Smooth muscle cell (in vitro differentiated cells): Measurements from ENCODE around the gene SPTB. TPM values are rescaled to one million over a fixed set of nuclear protein-coding genes. Genes with fewer than 3 reads are reported as not detected.
A peak's percentile ranks its signal among the peaks of the same experiment; 100 is the strongest.

Experiments used
- DNase-seq: peaks from one replicate; lab custom pipeline; 2025; ENCODE audit not compliant: unreplicated experiment; lab: John Stamatoyannopoulos, UW
- H2AFZ ChIP-seq: fragments of 200-600 bp; sonication (generic); 2 replicates; pipeline ENCODE4 v1.6.0; 2016; ENCODE audit warnings: antibody characterized with exemption, low read depth, mild to moderate bottlenecking
- H3F3A ChIP-seq: fragments of 200-600 bp; sonication (generic); 2 replicates; pipeline ENCODE4 v1.6.0; 2017; ENCODE audit warnings: antibody characterized with exemption, low read depth
- H3K27ac ChIP-seq: fragments of 200-600 bp; sonication (generic); 2 replicates; pipeline ENCODE4 v1.5.1; 2016; ENCODE audit warnings: low read depth, mild to moderate bottlenecking
- H3K27me3 ChIP-seq: fragments of 200-600 bp; sonication (generic); 2 replicates; pipeline ENCODE4 v1.6.1; 2016; ENCODE audit warnings: low read depth, mild to moderate bottlenecking
- H3K36me3 ChIP-seq: fragments of 200-600 bp; sonication (generic); 2 replicates; pipeline ENCODE4 v1.5.1; 2016; ENCODE audit warnings: low read depth
- H3K4me1 ChIP-seq: fragments of 200-600 bp; sonication (generic); 2 replicates; pipeline ENCODE4 v1.5.1; 2016; ENCODE audit warnings: low read depth
- H3K4me2 ChIP-seq: fragments of 200-600 bp; sonication (generic); 2 replicates; pipeline ENCODE4 v1.6.0; 2016; ENCODE audit warnings: mild to moderate bottlenecking
- H3K4me3 ChIP-seq: fragments of 200-600 bp; sonication (generic); 2 replicates; pipeline ENCODE4 v1.5.1; 2016; ENCODE audit warnings: mild to moderate bottlenecking
- H3K79me2 ChIP-seq: fragments of 200-600 bp; sonication (generic); 2 replicates; pipeline ENCODE4 v1.6.0; 2016; ENCODE audit warnings: low read depth, mild to moderate bottlenecking
- H3K9ac ChIP-seq: fragments of 200-600 bp; sonication (generic); 2 replicates; pipeline ENCODE4 v1.6.0; 2016; ENCODE audit warnings: low read depth
- H3K9me3 ChIP-seq: fragments of 200-600 bp; sonication (generic); replicated peaks from 2 replicates; pipeline ENCODE4 v1.5.1; 2016; ENCODE audit warnings: low read depth
- H4K20me1 ChIP-seq: fragments of 200-600 bp; sonication (generic); 2 replicates; pipeline ENCODE4 v1.6.0; 2016; ENCODE audit warnings: low read depth
- CTCF ChIP-seq: fragments of 200-600 bp; sonication (generic); IDR thresholded peaks from 2 replicates; pipeline ENCODE4 v1.5.1; 2017; ENCODE audit warnings: borderline replicate concordance, mild to moderate bottlenecking, antibody characterized with exemption; ENCODE audit not compliant: insufficient read depth, poor library complexity, severe bottlenecking
- WGBS: methylation state at CpG from one replicate; pipeline ENCODE4 v1.1.7; 2016; ENCODE audit warnings: low lambda C conversion rate; 5-methylcytosine and 5-hydroxymethylcytosine counted together
- polyA plus RNA-seq: library from polyadenylated mRNA; unstranded; fragments of >200 nt; fragmentation: Nextera tagmentation; extraction: Ambion mirVana; gene quantifications from 2 replicates; pipeline ENCODE4 v1.2.1, GENCODE V29; 2016
- total RNA-seq: library from RNA; depleted of rRNA; stranded (reverse); fragments of >200 nt; gene quantifications from 2 replicates; pipeline ENCODE4 v1.2.3, GENCODE V29; 2014

The SPTB gene
- total and polyA plus RNA-seq, 2 experiments from 2014 or later: 0.25 to 3.3 TPM

GRCh38 chr14:64722842-64723447 lies 156.8 kb downstream of the SPTB start:
- H3K4me1 ChIP-seq: peaks cover 42% of the 10 kb centered on the region
- H3K4me2 ChIP-seq: no peak overlapping the region
- no peak overlapping the region for H3K9ac ChIP-seq
- peaks cover 68% of the 10 kb centered on the region for H3K79me2 ChIP-seq
- DNase-seq: no peak
- H3K27ac ChIP-seq: peak overlapping the region; percentile 23
- H4K20me1 ChIP-seq: peaks cover 19% of the 10 kb centered on the region
- H3K4me3 ChIP-seq: no peak overlapping the region
- no peak overlapping the region for H2AFZ ChIP-seq
- TF ChIP-seq CTCF: no peak
- 88% methylated on average over 5 of the region's 5 CpGs for WGBS
- H3K9me3 ChIP-seq: no peaks in the 10 kb centered on the region
- no peaks in the 10 kb centered on the region for H3F3A ChIP-seq
- no peaks in the 10 kb centered on the region for H3K27me3 ChIP-seq
- H3K36me3 ChIP-seq: no peaks in the 10 kb centered on the region

- Histone ChIP-seq H3K27ac (peak overlapping the region; percentile 80), H3K27me3 (no peaks in the 10 kb centered on the region), H3F3A (no peaks in the 10 kb centered on the region), H3K4me2 (no peak overlapping the region), H3K79me2 (peaks cover 74% of the 10 kb centered on the region), H3K36me3 (no peaks in the 10 kb centered on the region), H3K4me3 (no peak overlapping the region), H3K9ac (no peak overlapping the region), H2AFZ (no peak overlapping the region), H3K9me3 (no peaks in the 10 kb centered on the region), H4K20me1 (peaks cover 16% of the 10 kb centered on the region), H3K4me1 (peaks cover 50% of the 10 kb centered on the region)
- WGBS: 86% methylated on average over 9 of the region's 9 CpGs
- no peak for DNase-seq
- no peak for TF ChIP-seq CTCF
Observed at GRCh38 chr14:64721899-64722298, 157.8 kb downstream of the SPTB start.

GRCh38 chr14:64721391-64721791 lies 158.3 kb downstream of the SPTB start:
- Histone ChIP-seq H3K4me1 (peaks cover 52% of the 10 kb centered on the region), H3K9ac (peak overlapping the region; percentile 28), H4K20me1 (peaks cover 11% of the 10 kb centered on the region), H3K27me3 (no peaks in the 10 kb centered on the region), H3F3A (no peaks in the 10 kb centered on the region), H3K27ac (peak overlapping the region; percentile 80), H3K79me2 (peaks cover 77% of the 10 kb centered on the region), H3K9me3 (no peaks in the 10 kb centered on the region), H2AFZ (no peak overlapping the region), H3K36me3 (no peaks in the 10 kb centered on the region), H3K4me3 (no peak overlapping the region), H3K4me2 (peak overlapping the region; percentile 19)
- 43% methylated on average over 5 of the region's 5 CpGs for WGBS
- TF ChIP-seq CTCF: no peak
- DNase-seq: no peak

- H3K9me3 ChIP-seq: no peaks in the 10 kb centered on the region
- peaks cover 50% of the 10 kb centered on the region for H3K4me1 ChIP-seq
- 45% methylated on average over 7 of the region's 7 CpGs for WGBS
- H3K9ac ChIP-seq: peak overlapping the region; percentile 61
- peak overlapping the region; percentile 19 for H3K4me2 ChIP-seq
- no peaks in the 10 kb centered on the region for H4K20me1 ChIP-seq
- DNase-seq: no peak
- TF ChIP-seq CTCF: no peak
- H3K4me3 ChIP-seq: no peak overlapping the region
- peak overlapping the region; percentile 80 for H3K27ac ChIP-seq
- peaks cover 77% of the 10 kb centered on the region for H3K79me2 ChIP-seq
- peaks cover 4% of the 10 kb centered on the region for H3F3A ChIP-seq
- H3K36me3 ChIP-seq: no peaks in the 10 kb centered on the region
- H3K27me3 ChIP-seq: no peaks in the 10 kb centered on the region
- H2AFZ ChIP-seq: no peak overlapping the region
Observed at GRCh38 chr14:64720131-64720576, 159.6 kb downstream of the SPTB start.
